H9 (cell line): Measurements from ENCODE around the gene AFDN. TPM values are rescaled to one million over a fixed set of nuclear protein-coding genes. Genes with fewer than 3 reads are reported as not detected.

ENCODE experiments used
- DNase-seq: peaks from one replicate; pipeline ENCODE4 v3.0.0-alpha.2; 2017
- H2AFZ ChIP-seq: one replicate; pipeline ENCODE4 v1.6.1; 2013; ENCODE audit warnings: mild to moderate bottlenecking, low read length, control low read depth, moderate library complexity
- H2AK5ac ChIP-seq: 2 replicates; pipeline ENCODE4 v1.6.1; 2013; ENCODE audit warnings: low read length, control low read depth, mixed read lengths; ENCODE audit not compliant: insufficient read length
- H2BK120ac ChIP-seq: one replicate; pipeline ENCODE4 v1.6.1; 2013; ENCODE audit warnings: low read depth, mild to moderate bottlenecking, low read length, control low read depth, inconsistent platforms; ENCODE audit not compliant: poor library complexity, severe bottlenecking
- H2BK12ac ChIP-seq: 2 replicates; pipeline ENCODE4 v1.6.1; 2013; ENCODE audit warnings: low read length, control low read depth, mixed read lengths, low read depth; ENCODE audit not compliant: insufficient read length
- H2BK15ac ChIP-seq: 2 replicates; pipeline ENCODE4 v1.6.1; 2013; ENCODE audit warnings: low read depth, low read length, control low read depth
- H2BK20ac ChIP-seq: one replicate; pipeline ENCODE4 v1.6.1; 2013; ENCODE audit warnings: low read depth, mild to moderate bottlenecking, low read length, control low read depth, inconsistent platforms; ENCODE audit not compliant: poor library complexity, severe bottlenecking
- H2BK5ac ChIP-seq: 2 replicates; pipeline ENCODE4 v1.6.1; 2013; ENCODE audit warnings: low read length, control low read depth, mixed read lengths; ENCODE audit not compliant: insufficient read length
- H3K14ac ChIP-seq: 2 replicates; pipeline ENCODE4 v1.6.1; 2013; ENCODE audit warnings: low read length, control low read depth; ENCODE audit not compliant: insufficient read depth
- H3K18ac ChIP-seq: 2 replicates; pipeline ENCODE4 v1.6.1; 2013; ENCODE audit warnings: low read depth, mild to moderate bottlenecking, mixed read lengths, low read length, control low read depth; ENCODE audit not compliant: insufficient read length
- H3K23ac ChIP-seq: 2 replicates; pipeline ENCODE4 v1.6.1; 2013; ENCODE audit warnings: low read length, control low read depth, mixed read lengths, low read depth; ENCODE audit not compliant: insufficient read length
- H3K23me2 ChIP-seq: 2 replicates; pipeline ENCODE4 v1.6.1; 2013; ENCODE audit warnings: low read depth, mild to moderate bottlenecking, mixed read lengths, low read length, control low read depth; ENCODE audit not compliant: insufficient read length, poor library complexity, severe bottlenecking
- H3K27ac ChIP-seq: 2 replicates; pipeline ENCODE4 v1.5.1; 2013; ENCODE audit warnings: low read length, control low read depth, mixed read lengths, low read depth; ENCODE audit not compliant: insufficient read length
- H3K27me3 ChIP-seq: 2 replicates; pipeline ENCODE4 v1.6.1; 2013; ENCODE audit warnings: low read length, control low read depth, inconsistent platforms; ENCODE audit not compliant: insufficient read depth
- H3K4ac ChIP-seq: 2 replicates; pipeline ENCODE4 v1.6.1; 2013; ENCODE audit warnings: low read depth, mild to moderate bottlenecking, control low read depth, inconsistent platforms, low read length, moderate library complexity
- H3K4me1 ChIP-seq: 2 replicates; pipeline ENCODE4 v1.6.1; 2013; ENCODE audit warnings: low read length, control low read depth, inconsistent platforms; ENCODE audit not compliant: insufficient read depth
- H3K4me2 ChIP-seq: 2 replicates; pipeline ENCODE4 v1.6.1; 2013; ENCODE audit warnings: low read length, control low read depth, mixed read lengths; ENCODE audit not compliant: insufficient read length, insufficient read depth
- H3K56ac ChIP-seq: 2 replicates; pipeline ENCODE4 v1.6.1; 2013; ENCODE audit warnings: low read depth, mild to moderate bottlenecking, mixed read lengths, low read length, control low read depth; ENCODE audit not compliant: insufficient read length
- H3K79me1 ChIP-seq: 2 replicates; pipeline ENCODE4 v1.6.1; 2013; ENCODE audit warnings: low read depth, mild to moderate bottlenecking, moderate library complexity, low read length, control low read depth, inconsistent platforms; ENCODE audit not compliant: insufficient read depth, poor library complexity, severe bottlenecking
- H3K79me2 ChIP-seq: 2 replicates; pipeline ENCODE4 v1.6.1; 2013; ENCODE audit warnings: low read length, control low read depth, inconsistent platforms; ENCODE audit not compliant: insufficient read depth
- H3K9ac ChIP-seq: 2 replicates; pipeline ENCODE4 v1.6.1; 2013; ENCODE audit warnings: low read length, control low read depth, mixed read lengths; ENCODE audit not compliant: insufficient read length; ENCODE audit errors: extremely low read depth
- H3K9me3 ChIP-seq: one replicate; pipeline ENCODE4 v1.6.1; 2013; ENCODE audit warnings: low read depth, low read length, inconsistent platforms; ENCODE audit not compliant: control insufficient read depth
- H3T11ph ChIP-seq: one replicate; pipeline ENCODE4 v1.6.1; 2013; ENCODE audit warnings: mild to moderate bottlenecking, low read length, control low read depth, inconsistent platforms
- H4K20me1 ChIP-seq: one replicate; pipeline ENCODE4 v1.6.1; 2013; ENCODE audit not compliant: control insufficient read depth, insufficient read length, insufficient read depth
- H4K5ac ChIP-seq: 2 replicates; pipeline ENCODE4 v1.6.1; 2013; ENCODE audit warnings: low read depth, mild to moderate bottlenecking, mixed read lengths, low read length, control low read depth; ENCODE audit not compliant: insufficient read length
- H4K8ac ChIP-seq: replicated peaks from 2 replicates; pipeline ENCODE4 v1.6.1; 2013; ENCODE audit warnings: low read length, control low read depth, mixed read lengths, low read depth; ENCODE audit not compliant: insufficient read length
- H4K91ac ChIP-seq: 2 replicates; pipeline ENCODE4 v1.6.1; 2013; ENCODE audit warnings: low read depth, mild to moderate bottlenecking, moderate library complexity, mixed read lengths, low read length, control low read depth; ENCODE audit not compliant: insufficient read length
- H3K27ac Mint-ChIP-seq, 3 experiments: 2 replicates in 2 of 3; 3 replicates in 1 of 3; pipeline ENCODE4 v1.8.0; 2020 to 2021; ENCODE audit warnings: mixed read lengths in 3 of 3, mild to moderate bottlenecking in 1 of 3, moderate library complexity in 1 of 3
- H3K27me3 Mint-ChIP-seq: 2 replicates; pipeline ENCODE4 v1.8.0; 2021; ENCODE audit warnings: low read depth, mild to moderate bottlenecking, moderate library complexity, mixed read lengths
- H3K36me3 Mint-ChIP-seq, 3 experiments: 2 replicates in 2 of 3; 3 replicates in 1 of 3; pipeline ENCODE4 v1.8.0; 2020 to 2021; ENCODE audit warnings: low read depth in 3 of 3, mixed read lengths in 3 of 3; ENCODE audit not compliant: insufficient read depth in 1 of 3
- H3K4me1 Mint-ChIP-seq, 2 experiments: 2 replicates each; pipeline ENCODE4 v1.8.0; 2020; ENCODE audit warnings: mixed read lengths in 2 of 2
- H3K4me3 Mint-ChIP-seq, 2 experiments: 2 replicates in 1 of 2; 3 replicates in 1 of 2; pipeline ENCODE4 v1.8.0; 2020 to 2021; ENCODE audit warnings: mild to moderate bottlenecking in 2 of 2, mixed read lengths in 2 of 2, moderate library complexity in 1 of 2
- H3K9me3 Mint-ChIP-seq, 2 experiments: 2 replicates in 1 of 2; 3 replicates in 1 of 2; pipeline ENCODE4 v1.8.0; 2020; ENCODE audit warnings: mild to moderate bottlenecking in 2 of 2, mixed read lengths in 2 of 2, moderate library complexity in 1 of 2
- CTCF ChIP-seq: fragments of 200-600 bp; sonication (generic); conservative IDR thresholded peaks from 3 replicates; pipeline ENCODE4 v1.8.0; 2021; ENCODE audit warnings: antibody characterized with exemption, mild to moderate bottlenecking
- WGBS: extraction: QIAGEN DNeasy Blood & Tissue Kit; methylation state at CpG from one replicate; pipeline ENCODE4 v1.1.7; 2013; ENCODE audit warnings: missing lambda C conversion rate, low lambda C conversion rate, mixed read lengths; ENCODE audit not compliant: insufficient read length; ENCODE audit errors: extremely low coverage; 5-methylcytosine and 5-hydroxymethylcytosine counted together
- total RNA-seq: library from RNA; stranded (reverse); gene quantifications from 2 replicates; pipeline ENCODE4 v1.2.1, GENCODE V29; 2021

Gene AFDN
- total RNA-seq, 1 experiment from 2014 or later: 157 TPM

GRCh38 chr6:167937301-167937700 is 110.6 kb downstream of the AFDN start:
- no peak overlapping the region for H3K18ac ChIP-seq
- H2BK5ac ChIP-seq: no peak overlapping the region
- no peak overlapping the region for H2BK20ac ChIP-seq
- H3K4me1 ChIP-seq: peaks cover 4% of the 10 kb centered on the region; the same call in 1 of the 2 replicates
- H3K9me3 Mint-ChIP-seq: no peaks in the 10 kb centered on the region
- WGBS: no CpG with 5 or more reads among the region's 2 CpGs
- no peak overlapping the region for H3K4me2 ChIP-seq
- H2BK120ac ChIP-seq: no peak overlapping the region
- no peak overlapping the region for H2AFZ ChIP-seq
- H2AK5ac ChIP-seq: no peak overlapping the region
- H3K79me1 ChIP-seq: peaks cover 2% of the 10 kb centered on the region
- no peaks in the 10 kb centered on the region for H3K79me2 ChIP-seq
- H4K91ac ChIP-seq: no peak overlapping the region
- no peak overlapping the region for H4K5ac ChIP-seq
- no peaks in the 10 kb centered on the region for H3K9me3 ChIP-seq
- H3K4me3 Mint-ChIP-seq: no peak overlapping the region
- H3K56ac ChIP-seq: no peak overlapping the region
- H3K14ac ChIP-seq: no peak overlapping the region
- H2BK12ac ChIP-seq: no peak overlapping the region
- no peak for DNase-seq
- no peak overlapping the region for H3K27ac Mint-ChIP-seq
- H3K9ac ChIP-seq: no peak overlapping the region
- no peak overlapping the region for H3K4ac ChIP-seq
- TF ChIP-seq CTCF: no peak
- H3K23me2 ChIP-seq: no peaks in the 10 kb centered on the region
- H3K27me3 Mint-ChIP-seq: no peaks in the 10 kb centered on the region
- peaks cover 4 to 5% of the 10 kb centered on the region in 2 experiments; a peak in 3 of 4 replicates for H3K4me1 Mint-ChIP-seq
- no peak overlapping the region for H3K23ac ChIP-seq
- no peak overlapping the region for H4K8ac ChIP-seq
- peaks cover 6 to 25% (median 19%) of the 10 kb centered on the region in 3 experiments; a peak in 5 of 7 replicates for H3K36me3 Mint-ChIP-seq
- H4K20me1 ChIP-seq: no peaks in the 10 kb centered on the region
- no peak overlapping the region for H3T11ph ChIP-seq
- no peak overlapping the region for H3K27ac ChIP-seq
- no peaks in the 10 kb centered on the region for H3K27me3 ChIP-seq
- no peak overlapping the region for H2BK15ac ChIP-seq
